ENCODE data around the gene RRP1B. TPM values are rescaled to one million over a fixed set of nuclear protein-coding genes. Genes with fewer than 3 reads are reported as not detected.

Gene RRP1B
- total and polyA plus RNA-seq, 2 experiments from 2014 or later: 54.8 to 95.7 TPM

DNA sequence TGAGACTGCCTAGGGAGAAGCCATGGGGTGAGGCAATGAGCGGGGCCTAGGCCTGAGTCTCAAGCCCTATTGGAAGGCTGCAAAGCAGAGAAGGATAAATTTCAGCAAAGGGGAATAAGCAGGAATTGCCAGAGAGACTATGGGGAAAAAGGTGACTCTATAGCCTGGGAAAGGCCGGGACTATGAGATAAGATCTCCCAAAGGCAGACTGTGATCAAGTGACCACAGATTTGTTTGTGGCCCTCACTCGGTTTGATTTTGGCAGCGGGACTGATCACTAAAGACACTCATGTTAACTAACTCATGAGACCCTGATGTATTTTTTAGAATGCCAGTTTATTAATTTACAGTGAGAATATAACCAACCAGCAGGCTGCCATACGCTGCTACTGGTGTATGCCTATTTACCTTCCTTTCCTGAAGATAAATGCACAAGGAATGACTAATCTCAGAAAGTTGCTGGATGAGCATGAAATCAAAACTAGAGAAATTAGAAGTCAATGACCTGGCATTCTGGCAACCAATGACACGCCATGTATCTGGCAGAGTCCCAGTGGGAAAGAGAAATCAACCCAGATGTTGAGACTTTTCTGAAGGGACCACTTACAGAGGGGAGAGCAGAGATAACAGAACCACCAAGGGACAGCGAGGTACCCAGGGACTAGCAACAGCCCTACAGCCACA is 4.4 kb upstream of the RRP1B start:
- H3K9me3 Mint-ChIP-seq: peaks cover 4% of the 10 kb centered on the region; the same call in 1 of the 3 replicates
- peaks cover under 1% of the 10 kb centered on the region; the same call in 1 of the 3 replicates for H3K4me1 Mint-ChIP-seq
- H3K27ac Mint-ChIP-seq: no peak overlapping the region
- ATAC-seq: no peak
- H3K27ac ChIP-seq (ENCODE audit: low read depth): no peak overlapping the region
- DNase-seq (ENCODE audit: low spot score): no peak
- no peaks in the 10 kb centered on the region for H3K27me3 ChIP-seq (ENCODE audit: insufficient read depth)
- no peaks in the 10 kb centered on the region for H3K9me2 ChIP-seq (ENCODE audit: insufficient read depth)
- TF ChIP-seq, protein P1, sequence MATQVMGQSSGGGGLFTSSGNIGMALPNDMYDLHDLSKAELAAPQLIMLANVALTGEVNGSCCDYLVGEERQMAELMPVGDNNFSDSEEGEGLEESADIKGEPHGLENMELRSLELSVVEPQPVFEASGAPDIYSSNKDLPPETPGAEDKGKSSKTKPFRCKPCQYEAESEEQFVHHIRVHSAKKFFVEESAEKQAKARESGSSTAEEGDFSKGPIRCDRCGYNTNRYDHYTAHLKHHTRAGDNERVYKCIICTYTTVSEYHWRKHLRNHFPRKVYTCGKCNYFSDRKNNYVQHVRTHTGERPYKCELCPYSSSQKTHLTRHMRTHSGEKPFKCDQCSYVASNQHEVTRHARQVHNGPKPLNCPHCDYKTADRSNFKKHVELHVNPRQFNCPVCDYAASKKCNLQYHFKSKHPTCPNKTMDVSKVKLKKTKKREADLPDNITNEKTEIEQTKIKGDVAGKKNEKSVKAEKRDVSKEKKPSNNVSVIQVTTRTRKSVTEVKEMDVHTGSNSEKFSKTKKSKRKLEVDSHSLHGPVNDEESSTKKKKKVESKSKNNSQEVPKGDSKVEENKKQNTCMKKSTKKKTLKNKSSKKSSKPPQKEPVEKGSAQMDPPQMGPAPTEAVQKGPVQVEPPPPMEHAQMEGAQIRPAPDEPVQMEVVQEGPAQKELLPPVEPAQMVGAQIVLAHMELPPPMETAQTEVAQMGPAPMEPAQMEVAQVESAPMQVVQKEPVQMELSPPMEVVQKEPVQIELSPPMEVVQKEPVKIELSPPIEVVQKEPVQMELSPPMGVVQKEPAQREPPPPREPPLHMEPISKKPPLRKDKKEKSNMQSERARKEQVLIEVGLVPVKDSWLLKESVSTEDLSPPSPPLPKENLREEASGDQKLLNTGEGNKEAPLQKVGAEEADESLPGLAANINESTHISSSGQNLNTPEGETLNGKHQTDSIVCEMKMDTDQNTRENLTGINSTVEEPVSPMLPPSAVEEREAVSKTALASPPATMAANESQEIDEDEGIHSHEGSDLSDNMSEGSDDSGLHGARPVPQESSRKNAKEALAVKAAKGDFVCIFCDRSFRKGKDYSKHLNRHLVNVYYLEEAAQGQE (IDR thresholded peaks at IDR 0.05; ENCODE audit: unreplicated experiment): no peak
- TF ChIP-seq NANOG (IDR thresholded peaks at IDR 0.05; ENCODE audit: borderline replicate concordance) (no peak), JUNB (IDR thresholded peaks at IDR 0.05; ENCODE audit: unreplicated experiment) (no peak), ZNF331 (CRISPR knock-in tag; IDR thresholded peaks at IDR 0.05; ENCODE audit: low read depth) (no peak), CREB1 (CRISPR knock-in tag; IDR thresholded peaks at IDR 0.05; ENCODE audit: low read depth) (no peak), STAT1 (IDR thresholded peaks at IDR 0.05; ENCODE audit: unreplicated experiment) (no peak), EZH2 (IDR thresholded peaks at IDR 0.05; ENCODE audit: low read depth, unreplicated experiment) (no peak), POLR2AphosphoS5 (IDR thresholded peaks at IDR 0.05; ENCODE audit: low read depth) (no peak), EZH2phosphoT487 (IDR thresholded peaks at IDR 0.05; ENCODE audit: unreplicated experiment) (no peak), ZNF114 (CRISPR knock-in tag; IDR thresholded peaks at IDR 0.05) (no peak)
- TF ChIP-seq, protein P2, sequence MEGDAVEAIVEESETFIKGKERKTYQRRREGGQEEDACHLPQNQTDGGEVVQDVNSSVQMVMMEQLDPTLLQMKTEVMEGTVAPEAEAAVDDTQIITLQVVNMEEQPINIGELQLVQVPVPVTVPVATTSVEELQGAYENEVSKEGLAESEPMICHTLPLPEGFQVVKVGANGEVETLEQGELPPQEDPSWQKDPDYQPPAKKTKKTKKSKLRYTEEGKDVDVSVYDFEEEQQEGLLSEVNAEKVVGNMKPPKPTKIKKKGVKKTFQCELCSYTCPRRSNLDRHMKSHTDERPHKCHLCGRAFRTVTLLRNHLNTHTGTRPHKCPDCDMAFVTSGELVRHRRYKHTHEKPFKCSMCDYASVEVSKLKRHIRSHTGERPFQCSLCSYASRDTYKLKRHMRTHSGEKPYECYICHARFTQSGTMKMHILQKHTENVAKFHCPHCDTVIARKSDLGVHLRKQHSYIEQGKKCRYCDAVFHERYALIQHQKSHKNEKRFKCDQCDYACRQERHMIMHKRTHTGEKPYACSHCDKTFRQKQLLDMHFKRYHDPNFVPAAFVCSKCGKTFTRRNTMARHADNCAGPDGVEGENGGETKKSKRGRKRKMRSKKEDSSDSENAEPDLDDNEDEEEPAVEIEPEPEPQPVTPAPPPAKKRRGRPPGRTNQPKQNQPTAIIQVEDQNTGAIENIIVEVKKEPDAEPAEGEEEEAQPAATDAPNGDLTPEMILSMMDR (conservative IDR thresholded peaks at IDR 0.05; ENCODE audit: low read depth in 2 of 2): no peak
- TF ChIP-seq, protein P3, sequence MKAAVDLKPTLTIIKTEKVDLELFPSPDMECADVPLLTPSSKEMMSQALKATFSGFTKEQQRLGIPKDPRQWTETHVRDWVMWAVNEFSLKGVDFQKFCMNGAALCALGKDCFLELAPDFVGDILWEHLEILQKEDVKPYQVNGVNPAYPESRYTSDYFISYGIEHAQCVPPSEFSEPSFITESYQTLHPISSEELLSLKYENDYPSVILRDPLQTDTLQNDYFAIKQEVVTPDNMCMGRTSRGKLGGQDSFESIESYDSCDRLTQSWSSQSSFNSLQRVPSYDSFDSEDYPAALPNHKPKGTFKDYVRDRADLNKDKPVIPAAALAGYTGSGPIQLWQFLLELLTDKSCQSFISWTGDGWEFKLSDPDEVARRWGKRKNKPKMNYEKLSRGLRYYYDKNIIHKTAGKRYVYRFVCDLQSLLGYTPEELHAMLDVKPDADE (IDR thresholded peaks at IDR 0.05): no peak
- TF ChIP-seq, protein P4, sequence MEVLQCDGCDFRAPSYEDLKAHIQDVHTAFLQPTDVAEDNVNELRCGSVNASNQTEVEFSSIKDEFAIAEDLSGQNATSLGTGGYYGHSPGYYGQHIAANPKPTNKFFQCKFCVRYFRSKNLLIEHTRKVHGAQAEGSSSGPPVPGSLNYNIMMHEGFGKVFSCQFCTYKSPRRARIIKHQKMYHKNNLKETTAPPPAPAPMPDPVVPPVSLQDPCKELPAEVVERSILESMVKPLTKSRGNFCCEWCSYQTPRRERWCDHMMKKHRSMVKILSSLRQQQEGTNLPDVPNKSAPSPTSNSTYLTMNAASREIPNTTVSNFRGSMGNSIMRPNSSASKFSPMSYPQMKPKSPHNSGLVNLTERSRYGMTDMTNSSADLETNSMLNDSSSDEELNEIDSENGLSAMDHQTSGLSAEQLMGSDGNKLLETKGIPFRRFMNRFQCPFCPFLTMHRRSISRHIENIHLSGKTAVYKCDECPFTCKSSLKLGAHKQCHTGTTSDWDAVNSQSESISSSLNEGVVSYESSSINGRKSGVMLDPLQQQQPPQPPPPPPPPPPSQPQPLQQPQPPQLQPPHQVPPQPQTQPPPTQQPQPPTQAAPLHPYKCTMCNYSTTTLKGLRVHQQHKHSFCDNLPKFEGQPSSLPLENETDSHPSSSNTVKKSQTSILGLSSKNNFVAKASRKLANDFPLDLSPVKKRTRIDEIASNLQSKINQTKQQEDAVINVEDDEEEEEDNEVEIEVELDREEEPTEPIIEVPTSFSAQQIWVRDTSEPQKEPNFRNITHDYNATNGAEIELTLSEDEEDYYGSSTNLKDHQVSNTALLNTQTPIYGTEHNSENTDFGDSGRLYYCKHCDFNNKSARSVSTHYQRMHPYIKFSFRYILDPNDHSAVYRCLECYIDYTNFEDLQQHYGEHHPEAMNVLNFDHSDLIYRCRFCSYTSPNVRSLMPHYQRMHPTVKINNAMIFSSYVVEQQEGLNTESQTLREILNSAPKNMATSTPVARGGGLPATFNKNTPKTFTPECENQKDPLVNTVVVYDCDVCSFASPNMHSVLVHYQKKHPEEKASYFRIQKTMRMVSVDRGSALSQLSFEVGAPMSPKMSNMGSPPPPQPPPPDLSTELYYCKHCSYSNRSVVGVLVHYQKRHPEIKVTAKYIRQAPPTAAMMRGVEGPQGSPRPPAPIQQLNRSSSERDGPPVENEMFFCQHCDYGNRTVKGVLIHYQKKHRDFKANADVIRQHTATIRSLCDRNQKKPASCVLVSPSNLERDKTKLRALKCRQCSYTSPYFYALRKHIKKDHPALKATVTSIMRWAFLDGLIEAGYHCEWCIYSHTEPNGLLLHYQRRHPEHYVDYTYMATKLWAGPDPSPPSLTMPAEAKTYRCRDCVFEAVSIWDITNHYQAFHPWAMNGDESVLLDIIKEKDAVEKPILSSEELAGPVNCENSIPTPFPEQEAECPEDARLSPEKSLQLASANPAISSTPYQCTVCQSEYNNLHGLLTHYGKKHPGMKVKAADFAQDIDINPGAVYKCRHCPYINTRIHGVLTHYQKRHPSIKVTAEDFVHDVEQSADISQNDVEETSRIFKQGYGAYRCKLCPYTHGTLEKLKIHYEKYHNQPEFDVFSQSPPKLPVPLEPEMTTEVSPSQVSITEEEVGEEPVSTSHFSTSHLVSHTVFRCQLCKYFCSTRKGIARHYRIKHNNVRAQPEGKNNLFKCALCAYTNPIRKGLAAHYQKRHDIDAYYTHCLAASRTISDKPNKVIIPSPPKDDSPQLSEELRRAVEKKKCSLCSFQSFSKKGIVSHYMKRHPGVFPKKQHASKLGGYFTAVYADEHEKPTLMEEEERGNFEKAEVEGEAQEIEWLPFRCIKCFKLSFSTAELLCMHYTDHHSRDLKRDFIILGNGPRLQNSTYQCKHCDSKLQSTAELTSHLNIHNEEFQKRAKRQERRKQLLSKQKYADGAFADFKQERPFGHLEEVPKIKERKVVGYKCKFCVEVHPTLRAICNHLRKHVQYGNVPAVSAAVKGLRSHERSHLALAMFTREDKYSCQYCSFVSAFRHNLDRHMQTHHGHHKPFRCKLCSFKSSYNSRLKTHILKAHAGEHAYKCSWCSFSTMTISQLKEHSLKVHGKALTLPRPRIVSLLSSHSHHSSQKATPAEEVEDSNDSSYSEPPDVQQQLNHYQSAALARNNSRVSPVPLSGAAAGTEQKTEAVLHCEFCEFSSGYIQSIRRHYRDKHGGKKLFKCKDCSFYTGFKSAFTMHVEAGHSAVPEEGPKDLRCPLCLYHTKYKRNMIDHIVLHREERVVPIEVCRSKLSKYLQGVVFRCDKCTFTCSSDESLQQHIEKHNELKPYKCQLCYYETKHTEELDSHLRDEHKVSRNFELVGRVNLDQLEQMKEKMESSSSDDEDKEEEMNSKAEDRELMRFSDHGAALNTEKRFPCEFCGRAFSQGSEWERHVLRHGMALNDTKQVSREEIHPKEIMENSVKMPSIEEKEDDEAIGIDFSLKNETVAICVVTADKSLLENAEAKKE (CRISPR knock-in tag; IDR thresholded peaks at IDR 0.05): no peak
- H3K79me2 ChIP-seq (replicated peaks; ENCODE audit: insufficient read depth): peaks cover 5% of the 10 kb centered on the region
- H3K4me2 ChIP-seq: no peak overlapping the region
- peaks cover 11% of the 10 kb centered on the region for H3K27me3 Mint-ChIP-seq (ENCODE audit: insufficient read depth, low read depth, poor library complexity)
- no peaks in the 10 kb centered on the region for H3K4me1 ChIP-seq (ENCODE audit: insufficient read depth)
- peaks cover 10% of the 10 kb centered on the region; the same call in 1 of the 2 replicates for H3F3A ChIP-seq (replicated peaks; ENCODE audit: low read depth)
- no peak overlapping the region for H3K4me3 ChIP-seq
- no peak overlapping the region for H3K4me3 Mint-ChIP-seq
- H4K20me1 ChIP-seq (replicated peaks; ENCODE audit: insufficient read depth): no peaks in the 10 kb centered on the region
- H3K36me3 ChIP-seq (ENCODE audit: insufficient read depth): no peaks in the 10 kb centered on the region
- peaks cover 1% of the 10 kb centered on the region; the same call in 1 of the 3 replicates for H3K36me3 Mint-ChIP-seq (ENCODE audit: low read depth)
- H2AFZ ChIP-seq: no peak overlapping the region

Data from GM23338 (cell line).